ENCODE data around the gene KBTBD6.
A peak's percentile ranks its signal among the peaks of the same experiment; 100 is the strongest.
"Not testable (repeated sequence)": the region's sequence is repeated elsewhere in the genome, so short reads cannot be mapped to it uniquely, and the experiment has no call there.

The KBTBD6 gene, protein sequence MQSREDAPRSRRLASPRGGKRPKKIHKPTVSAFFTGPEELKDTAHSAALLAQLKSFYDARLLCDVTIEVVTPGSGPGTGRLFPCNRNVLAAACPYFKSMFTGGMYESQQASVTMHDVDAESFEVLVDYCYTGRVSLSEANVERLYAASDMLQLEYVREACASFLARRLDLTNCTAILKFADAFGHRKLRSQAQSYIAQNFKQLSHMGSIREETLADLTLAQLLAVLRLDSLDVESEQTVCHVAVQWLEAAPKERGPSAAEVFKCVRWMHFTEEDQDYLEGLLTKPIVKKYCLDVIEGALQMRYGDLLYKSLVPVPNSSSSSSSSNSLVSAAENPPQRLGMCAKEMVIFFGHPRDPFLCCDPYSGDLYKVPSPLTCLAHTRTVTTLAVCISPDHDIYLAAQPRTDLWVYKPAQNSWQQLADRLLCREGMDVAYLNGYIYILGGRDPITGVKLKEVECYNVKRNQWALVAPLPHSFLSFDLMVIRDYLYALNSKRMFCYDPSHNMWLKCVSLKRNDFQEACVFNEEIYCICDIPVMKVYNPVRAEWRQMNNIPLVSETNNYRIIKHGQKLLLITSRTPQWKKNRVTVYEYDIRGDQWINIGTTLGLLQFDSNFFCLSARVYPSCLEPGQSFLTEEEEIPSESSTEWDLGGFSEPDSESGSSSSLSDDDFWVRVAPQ

DNA sequence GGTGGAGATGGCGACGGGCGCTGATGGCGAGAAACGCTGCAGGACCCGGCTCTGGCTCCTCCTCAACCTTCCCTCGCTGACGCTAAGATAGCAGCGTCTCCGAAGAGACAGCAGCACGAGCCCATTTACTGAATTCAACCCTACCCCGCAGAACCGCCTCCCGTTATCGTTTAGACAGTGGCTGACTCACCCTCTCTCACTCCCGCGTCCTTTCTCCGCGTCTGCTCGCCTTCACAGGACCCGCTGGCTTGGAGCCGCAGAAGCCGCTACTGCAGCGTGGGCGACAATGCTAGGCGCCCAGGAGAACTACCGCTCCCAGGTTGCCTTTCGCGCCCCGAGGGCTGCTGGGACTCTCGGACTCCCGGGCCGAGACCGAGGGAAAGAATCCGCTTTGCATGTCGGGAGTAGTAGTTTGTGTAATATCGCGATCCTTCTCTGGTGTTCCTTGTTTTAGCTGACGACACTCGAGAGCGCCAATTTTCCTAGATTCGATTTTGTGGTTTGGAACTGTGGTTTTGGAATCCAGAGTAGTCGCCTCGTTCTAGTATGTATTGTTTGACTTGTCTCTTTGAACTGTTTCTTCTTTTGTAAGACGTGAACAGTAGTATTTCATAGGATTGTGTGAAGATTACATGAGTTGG, at the start of gene KBTBD6:
KBTBD6 (minus strand) TSS at position 291 of the 641 bp plus-strand sequence. CDS start 291 bp downstream, outside the sequence.
- peak; percentile 86 for DNase-seq

DNA sequence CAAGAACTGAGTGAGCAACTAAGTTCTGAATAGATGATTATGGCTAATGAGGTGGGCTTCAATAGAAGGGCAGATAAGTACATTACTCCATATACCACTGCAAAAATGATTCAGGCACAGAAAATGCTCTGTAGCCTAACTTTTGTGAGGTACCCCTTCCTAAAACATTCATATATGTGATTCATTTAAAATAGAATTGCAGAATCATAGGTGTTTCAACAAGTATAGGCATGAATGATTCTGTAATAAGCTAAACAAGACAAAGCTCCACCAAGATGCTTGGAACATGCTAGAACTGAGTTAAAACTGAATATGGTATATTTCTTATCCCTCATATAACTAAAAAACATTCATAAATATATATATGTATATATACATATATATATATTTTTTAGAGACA, 49.6 kb upstream of the KBTBD6 start:
- no peak for DNase-seq

DNA sequence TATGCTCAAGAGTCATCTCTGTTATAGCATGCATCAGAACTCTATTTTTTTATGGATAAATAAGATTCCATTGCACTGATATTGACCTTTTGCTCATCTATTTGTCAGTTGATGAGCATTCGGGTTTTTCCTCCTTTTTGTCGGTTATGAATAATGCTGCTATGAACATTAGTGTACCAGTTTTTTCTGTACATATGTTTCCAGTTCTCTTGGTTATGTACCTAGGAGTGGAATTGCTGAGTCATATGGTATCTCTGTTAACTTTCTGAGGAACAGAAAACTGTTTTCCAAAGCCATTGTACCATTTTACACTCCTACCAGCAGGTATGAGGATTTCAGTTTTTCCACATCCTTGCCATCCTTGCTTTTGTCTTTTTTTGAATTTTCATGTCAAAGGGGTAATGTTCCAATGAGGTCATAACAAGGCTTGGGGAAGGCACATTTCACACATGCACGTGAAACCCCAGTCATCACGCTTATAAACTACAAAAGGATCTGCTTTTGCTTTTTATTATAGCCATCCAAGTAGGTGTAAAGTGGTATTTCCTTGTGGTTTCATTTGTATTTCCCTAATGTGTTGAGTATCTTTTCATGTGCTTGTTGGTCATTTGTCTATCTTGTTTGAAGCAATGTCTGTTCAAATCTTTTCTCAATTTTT, 47.1 kb upstream of the KBTBD6 start:
- no peak for DNase-seq

DNA sequence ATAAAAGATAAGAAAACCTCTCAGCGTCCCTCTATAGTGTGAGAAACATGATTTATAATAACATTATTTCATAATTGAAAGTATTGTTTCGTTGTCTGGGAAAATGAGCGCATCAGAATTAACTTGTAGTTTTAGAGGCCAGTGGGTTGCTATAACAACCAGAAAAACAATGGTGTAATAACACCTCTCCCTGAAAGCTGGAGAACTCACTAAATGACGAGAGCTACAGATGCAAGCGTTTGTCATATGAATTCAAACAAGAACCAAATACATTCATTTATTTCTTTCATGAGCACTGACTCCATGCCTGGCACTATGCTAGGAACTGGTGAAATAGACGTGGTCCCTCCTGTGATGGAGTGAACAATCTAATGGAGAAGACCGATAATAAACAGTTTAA, 45.4 kb upstream of the KBTBD6 start:
- no peak for DNase-seq

DNA sequence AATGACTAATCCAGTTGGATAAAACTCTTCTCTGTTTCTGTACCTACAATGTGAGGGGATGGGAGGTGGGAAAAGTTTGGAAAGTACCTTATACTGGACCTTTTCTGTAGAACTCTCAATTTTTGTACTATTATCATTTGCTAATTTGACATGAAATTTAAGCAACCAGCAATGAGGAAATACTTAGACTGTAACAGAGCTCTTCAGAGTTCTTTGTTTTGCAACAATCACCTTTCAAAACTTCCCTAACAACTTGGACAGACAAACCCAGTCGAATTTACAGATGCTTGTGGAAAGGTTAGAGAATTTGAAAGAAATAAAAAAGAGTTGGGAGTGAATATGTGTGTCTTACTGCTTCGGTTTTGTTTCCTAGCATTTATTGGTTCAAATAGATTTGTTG, 45.0 kb upstream of the KBTBD6 start:
- no peak for DNase-seq

DNA sequence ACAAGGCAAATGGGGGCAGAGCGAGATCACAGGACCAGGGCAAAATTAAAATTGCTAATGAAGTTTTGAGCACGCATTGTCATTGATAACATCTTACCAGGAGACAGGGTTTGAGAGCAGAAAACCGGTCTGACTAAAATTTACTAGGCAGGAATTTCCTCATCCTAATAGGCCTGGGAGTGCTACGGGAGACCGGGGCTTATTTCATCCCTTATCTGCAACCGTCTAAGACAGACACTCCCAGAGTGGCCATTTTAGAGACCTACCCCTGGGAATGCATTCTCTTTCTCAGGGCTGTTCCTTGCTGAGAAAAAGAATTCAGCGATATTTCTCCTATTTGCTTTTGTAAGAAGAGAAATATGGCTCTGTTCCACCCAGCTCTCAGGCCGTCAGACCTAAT, 43.0 kb upstream of the KBTBD6 start:
- DNase-seq, result not testable (repeated sequence)

DNA sequence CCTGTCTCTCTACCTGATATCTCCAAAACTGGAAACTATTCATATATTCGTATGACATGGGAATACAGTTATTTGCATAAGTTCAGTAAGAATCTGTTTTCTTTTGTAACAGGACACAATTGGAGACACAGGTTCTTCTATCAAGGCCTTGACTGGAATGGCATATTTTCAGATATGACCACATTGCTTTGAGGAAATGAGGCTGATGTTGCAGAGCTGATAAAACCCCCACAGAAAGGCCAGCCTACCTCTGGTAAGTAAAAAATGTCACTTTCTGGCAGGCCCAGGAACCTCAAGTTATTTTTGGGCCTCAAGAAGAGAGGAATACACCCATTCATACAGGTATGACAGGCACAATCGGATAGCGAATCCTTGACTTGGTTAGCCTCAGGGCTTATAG, 29.5 kb upstream of the KBTBD6 start:
- no peak for DNase-seq

DNA sequence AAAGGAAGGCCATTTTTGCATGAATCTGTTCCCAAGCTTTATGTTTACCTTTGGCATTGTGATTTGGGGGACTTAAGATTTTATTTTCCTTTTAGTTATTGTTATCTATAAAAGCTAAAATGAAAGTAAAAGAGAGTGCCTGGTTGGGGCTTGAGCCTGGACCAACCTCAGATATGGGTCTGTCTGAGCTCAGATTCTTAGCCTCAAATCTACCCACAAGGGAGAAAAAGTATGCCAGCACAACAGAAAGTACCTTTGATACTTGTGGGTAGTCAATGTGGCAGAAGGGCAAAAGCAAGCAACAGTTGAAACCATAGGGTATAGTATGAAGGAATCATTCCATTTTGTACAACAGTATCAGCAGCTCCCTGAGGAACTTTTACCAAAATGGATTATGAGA, 26.6 kb upstream of the KBTBD6 start:
- DNase-seq, result no peak

DNA sequence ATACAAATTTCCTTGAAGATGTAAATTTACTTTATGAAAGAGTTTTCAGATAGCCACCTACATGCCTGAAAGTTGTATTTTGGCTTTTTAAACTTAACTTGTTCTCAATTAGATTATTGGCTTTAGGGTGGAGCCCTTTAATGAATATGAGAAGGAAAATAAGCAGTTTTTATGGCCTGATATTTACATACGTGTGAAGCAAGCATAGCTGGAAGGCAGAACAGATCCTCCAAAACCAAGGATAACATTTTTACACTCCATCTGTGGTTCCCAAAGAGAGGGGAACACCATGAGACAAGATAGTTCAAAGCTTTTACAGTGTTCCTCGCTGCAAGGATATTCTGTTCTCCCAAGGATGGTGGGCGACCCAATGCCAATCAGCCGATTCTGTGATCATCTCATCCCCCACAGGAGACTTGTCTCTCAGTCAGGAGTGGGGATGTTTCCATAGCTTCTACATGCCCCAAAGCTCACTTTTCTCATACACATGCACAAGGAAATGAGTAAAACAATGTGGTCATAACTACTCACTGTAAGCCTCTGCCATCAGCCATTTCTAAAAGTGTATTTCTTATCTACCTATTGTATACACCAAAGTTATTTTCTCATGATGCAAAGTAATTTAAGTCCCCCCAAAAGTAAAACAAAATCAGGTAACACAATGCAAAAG, 24.6 kb upstream of the KBTBD6 start:
- no peak for DNase-seq

DNA sequence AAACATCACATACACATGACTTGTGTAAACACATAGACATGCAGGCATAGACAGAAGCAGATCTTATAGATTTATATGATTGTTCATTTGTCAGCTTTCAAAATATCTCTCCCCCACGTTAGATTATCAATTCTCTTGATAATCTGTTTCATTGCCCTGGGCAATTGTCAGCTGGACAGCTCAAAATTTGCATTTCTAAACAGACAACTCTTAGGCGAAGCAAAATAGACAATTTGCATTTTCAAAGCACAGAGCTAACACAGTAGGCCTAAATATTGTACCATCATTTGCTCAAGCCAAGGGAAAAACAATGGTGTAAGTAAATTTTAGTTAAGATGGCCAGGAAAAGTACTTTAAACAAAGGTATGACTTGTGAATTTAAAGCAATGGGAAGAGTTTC, 24.0 kb upstream of the KBTBD6 start:
- DNase-seq, result no peak

DNA sequence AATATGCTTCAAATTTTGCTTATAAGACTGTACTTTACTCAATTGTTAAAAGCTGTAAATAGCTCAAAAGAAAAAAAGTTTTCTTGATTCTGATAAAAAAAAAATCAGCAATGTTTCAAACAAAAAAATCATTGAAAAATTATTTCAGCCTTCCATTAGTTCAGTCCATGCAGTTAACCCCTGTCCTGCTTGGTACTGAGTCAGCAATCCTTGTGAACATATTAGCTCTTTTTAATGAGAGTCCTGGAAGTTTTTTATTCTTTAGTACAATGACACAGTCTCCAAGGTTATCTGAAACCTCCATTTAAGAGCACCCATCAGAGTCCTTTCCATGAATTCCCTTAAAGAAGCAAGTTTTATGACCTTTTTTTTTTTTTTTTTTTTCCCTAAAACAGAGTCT, 21.4 kb upstream of the KBTBD6 start:
- no peak for DNase-seq

DNA sequence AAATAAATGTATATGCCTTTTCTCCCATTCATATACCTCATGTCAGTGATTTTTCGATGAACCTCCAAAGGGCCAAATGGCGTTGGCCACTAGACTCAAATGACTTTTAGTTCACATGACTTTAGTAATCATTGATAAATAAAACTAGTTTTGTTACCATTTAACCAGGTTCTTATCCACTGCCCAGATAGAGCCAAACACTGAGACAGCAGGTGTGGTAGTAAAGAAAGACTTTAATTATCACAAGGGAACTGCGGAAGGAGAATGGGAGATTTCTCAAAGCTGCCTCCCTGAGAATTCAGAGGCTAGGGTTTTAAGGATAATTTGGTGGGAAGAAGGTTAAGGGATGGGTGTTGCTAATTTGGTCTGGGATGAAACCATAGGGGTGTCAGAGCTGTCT, 19.4 kb upstream of the KBTBD6 start:
- DNase-seq, result no peak

DNA sequence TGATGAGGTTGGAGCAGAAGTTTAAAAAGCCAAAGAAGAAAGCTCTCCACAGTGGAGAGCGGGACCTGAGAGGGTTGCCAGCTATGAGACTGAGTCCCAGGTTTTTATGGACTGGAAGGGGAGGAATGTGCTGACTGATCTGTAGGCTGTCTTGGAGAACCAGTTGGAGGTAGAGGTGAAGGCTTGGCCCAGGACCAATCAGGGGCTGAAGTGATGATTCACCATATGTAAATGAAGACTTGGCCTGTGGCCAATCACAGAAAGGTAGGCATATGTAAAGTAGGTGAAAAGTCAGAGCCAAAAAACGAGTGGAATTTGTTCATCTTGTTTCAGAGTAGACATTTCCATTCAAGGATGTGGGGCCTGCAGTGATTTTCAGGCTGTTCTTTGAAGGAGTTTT, 17.5 kb upstream of the KBTBD6 start:
- DNase-seq, result no peak

DNA sequence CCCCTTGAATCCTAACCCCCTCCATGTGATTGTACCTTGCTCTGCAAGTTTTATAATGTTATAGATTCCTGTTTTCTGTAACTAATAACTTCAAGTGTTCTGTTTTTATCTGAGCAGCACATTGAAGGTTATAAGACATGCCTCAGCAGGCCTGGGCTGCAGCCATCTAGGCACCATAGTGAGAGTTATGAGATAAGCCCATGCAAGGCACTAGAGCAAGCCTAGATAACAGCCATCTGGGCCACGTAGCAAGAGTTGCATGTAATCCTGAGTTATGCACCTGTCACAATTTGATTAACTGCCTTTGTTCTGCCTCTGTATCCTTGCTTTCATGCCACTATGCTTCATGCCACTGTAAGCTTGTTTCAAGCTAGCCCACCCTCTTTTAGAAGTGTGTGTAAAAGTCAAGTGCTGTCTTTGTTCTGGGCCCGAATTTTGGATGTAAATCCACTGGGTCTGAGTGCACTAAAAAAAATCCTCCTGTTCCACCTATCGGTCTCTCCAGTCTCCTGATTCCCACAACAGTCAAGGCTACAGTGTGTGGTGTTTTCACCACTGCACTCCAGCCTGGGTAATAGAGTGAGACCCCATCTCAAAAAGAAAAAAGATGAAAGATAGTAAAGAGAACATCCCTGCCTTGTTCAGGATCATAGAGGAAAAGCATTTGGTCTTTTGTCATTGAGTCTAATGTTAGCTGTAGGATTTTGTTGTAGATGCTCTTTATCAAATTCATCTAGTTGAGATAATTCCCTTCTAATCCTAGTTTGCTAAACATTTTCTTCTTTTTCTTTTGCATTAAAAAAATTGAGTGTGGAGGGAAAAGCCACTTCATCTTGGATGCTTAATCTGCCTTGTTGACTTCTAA, 16.0 kb upstream of the KBTBD6 start:
- DNase-seq, result no peak

DNA sequence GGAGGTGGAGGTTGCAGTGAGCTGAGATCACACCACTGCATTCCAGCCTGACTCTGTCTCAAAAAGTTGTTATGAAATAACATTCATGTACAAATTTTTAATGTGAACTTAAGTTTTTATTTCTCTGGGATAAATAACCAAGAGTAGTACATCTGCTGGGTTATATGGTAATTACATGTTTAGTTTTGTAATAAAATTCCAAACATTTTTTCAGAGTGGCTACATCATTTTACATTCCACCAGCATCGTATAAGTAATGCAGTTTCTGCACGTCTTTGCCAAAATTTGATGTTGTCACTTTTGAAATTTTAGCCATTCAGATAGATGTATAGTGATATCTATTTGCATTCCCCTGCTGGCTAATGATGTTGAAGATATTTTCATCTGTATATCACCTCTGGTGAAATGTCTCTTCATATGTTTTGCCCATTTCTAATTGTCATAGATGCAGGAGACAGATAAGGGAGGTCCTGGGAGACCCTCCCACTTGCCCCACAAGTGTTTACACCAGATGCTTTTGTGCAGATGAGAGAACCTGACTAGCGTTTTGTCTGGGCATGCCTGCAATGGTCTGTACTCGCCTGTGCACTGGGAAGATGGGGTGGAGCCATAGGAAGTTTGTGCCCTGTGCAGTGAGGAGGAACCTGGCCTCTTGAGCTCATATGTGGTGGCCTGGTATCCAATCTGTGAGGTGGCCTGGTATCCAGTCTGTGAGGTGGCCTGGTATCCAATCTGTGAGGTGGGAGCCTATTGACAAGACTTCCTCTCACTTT, 12.7 kb upstream of the KBTBD6 start:
- no peak for DNase-seq

DNA sequence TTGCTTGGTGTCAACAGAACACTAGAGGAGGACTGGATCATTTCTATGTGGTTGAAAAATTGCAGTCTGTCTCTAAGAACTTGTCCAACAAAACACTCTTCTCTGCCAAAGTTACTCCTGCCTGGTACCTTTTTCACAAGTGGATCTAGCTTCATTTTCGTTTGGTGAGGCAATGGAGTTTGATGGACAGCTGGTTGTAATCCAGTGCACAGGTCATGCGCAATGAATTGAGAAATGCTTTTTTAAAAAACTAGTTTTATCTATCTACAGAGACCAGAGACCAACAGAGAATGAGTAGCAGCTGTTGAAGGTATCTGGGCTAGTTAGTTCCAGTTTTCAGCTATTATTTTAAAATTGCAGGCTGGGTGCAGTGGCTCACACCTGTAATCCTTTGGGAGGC, 12.0 kb upstream of the KBTBD6 start:
- no peak for DNase-seq

DNA sequence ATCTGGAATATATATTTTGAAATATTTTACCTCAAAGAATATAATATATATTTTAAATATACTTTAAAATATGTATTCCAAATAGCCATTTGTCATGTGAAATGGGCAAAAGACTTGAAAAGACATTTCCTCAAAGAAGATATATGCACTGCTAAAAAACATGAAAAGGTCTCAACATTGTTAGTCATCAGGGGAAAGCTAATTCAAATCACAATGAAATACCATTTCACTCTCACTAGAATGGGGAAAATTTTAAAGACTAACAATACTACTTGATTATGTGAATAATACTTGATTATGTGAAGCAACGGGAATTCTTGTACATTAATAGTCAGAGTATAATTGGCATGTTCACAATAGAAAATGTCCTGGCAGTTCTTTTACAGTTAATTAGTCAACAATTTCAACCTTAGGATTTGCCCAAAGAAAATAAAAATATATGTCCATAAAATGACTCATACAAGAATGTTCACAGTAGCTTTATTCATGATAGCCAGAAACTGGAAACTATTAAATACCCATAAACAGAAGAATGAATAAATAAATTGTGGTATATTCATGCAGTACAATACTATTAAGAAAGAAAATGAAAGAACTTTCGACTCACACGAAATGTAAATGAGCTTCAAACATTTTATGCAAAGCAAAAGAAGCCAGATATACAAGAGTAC, 6.8 kb upstream of the KBTBD6 start:
- no peak for DNase-seq

DNA sequence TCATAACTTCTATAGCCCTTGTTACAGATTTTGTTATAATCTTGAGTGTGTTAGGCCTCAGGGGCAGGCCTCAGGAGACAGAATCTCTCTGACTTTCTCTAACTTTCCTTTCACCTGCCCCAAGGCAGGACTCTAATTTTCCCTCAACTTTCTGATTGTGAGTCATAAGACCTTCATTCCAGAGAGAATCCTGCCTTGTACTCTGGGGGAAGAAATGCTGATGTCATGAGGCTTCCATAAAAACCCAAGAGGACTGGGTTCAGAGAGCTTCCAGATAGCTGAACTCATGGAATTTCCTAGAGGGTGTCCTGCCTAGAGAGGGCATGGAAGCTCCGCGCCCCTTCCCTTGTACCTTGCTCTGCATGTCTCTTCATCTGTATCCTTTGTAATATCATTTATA, 5.3 kb upstream of the KBTBD6 start:
- DNase-seq, result no peak

DNA sequence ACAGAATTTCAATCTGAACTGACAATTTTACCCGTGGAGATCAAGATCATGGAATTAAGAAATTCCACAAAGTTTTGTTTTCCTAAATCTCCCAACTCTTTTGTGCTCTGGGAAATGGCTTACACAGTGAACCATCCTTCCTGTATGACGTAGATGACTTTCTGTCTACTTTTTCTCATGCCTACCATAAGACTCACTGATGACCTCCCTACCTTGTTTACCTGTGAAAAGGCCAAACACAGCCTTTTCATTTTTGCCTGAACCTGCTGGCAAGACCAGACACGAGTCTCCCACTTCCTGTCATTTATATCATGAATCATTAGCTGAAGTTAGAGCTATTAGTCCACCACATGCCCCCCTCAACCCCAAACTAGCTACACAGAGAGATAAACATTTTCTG, 4.6 kb upstream of the KBTBD6 start:
- DNase-seq, result no peak

DNA sequence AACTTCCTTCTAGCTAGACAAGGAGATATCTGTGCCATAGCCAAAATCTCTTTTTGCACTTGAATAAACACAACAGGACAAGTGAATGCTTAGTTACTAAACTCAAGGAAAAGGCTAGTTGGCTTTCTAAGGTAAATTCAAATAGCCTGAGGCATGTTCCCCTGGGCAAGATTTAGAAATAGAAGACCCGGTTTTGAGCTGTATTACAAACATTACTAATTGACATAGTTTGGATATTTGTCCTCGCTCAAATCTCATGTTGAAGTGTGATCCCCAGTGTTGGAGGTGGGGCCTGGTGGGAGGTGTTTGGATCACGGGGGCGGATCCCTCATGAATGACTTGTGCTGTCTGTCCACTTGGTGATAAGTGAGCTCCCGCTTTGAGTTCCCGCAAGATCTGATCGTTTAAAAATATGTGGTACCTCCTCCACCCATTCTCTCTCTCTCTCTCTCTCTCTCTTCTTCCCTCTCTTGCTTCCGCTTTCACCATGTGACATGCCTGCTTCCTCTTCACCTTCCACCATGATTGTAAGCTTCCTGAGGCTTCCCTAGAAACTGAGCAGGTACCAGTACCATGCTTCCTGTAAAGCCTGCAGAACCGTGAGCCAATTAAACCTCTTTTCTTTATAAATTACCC, 3.9 kb upstream of the KBTBD6 start:
- DNase-seq, result no peak
